IPS-18a (cell line): ENCODE results near the gene TUB.

Experiments used
- H3K27ac ChIP-seq: one replicate; pipeline ENCODE4 v1.5.1; 2013; ENCODE audit warnings: low read length
- H3K27me3 ChIP-seq: one replicate; pipeline ENCODE4 v1.6.1; 2013; ENCODE audit warnings: mild to moderate bottlenecking, low read length; ENCODE audit not compliant: control insufficient read depth, insufficient read depth
- H3K36me3 ChIP-seq: one replicate; pipeline ENCODE4 v1.6.1; 2013; ENCODE audit warnings: low read depth, low read length; ENCODE audit not compliant: control insufficient read depth
- H3K4me1 ChIP-seq: one replicate; pipeline ENCODE4 v1.6.1; 2013; ENCODE audit warnings: low read depth, low read length; ENCODE audit not compliant: control insufficient read depth
- H3K4me3 ChIP-seq: one replicate; pipeline ENCODE4 v1.5.1; 2013; ENCODE audit warnings: low read length
- H3K9ac ChIP-seq: one replicate; pipeline ENCODE4 v1.6.1; 2013; ENCODE audit warnings: mild to moderate bottlenecking, low read length, moderate library complexity
- H3K9me3 ChIP-seq: one replicate; pipeline ENCODE4 v1.6.1; 2013; ENCODE audit warnings: low read depth, low read length; ENCODE audit not compliant: control insufficient read depth

The TUB gene

DNA sequence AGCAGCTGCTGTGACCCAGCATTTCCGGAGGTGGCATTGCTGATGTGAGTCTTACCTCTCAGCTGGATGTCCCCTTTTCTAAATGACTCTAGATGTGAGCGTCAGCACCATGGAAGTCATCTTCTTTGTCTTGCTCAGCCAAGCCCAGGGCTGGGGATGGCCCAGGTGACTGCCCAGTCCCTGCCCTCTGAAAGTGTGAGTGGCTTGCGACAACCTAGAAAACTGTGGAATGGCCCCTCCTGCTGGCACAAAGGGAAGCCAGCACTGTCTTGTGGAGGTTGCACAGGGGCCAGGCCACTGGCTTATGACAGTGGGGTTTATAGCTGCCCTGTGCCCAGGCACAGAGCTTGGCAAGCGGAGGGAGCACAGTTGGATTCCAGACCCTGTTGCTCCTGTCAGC lies 6.2 kb downstream of the TUB start:
- Histone ChIP-seq H3K27me3 (peaks cover 3% of the 10 kb centered on the region), H3K4me1 (peaks cover 43% of the 10 kb centered on the region), H3K27ac (no peak overlapping the region), H3K9ac (no peak overlapping the region), H3K36me3 (no peaks in the 10 kb centered on the region), H3K4me3 (no peak overlapping the region), H3K9me3 (no peaks in the 10 kb centered on the region)

DNA sequence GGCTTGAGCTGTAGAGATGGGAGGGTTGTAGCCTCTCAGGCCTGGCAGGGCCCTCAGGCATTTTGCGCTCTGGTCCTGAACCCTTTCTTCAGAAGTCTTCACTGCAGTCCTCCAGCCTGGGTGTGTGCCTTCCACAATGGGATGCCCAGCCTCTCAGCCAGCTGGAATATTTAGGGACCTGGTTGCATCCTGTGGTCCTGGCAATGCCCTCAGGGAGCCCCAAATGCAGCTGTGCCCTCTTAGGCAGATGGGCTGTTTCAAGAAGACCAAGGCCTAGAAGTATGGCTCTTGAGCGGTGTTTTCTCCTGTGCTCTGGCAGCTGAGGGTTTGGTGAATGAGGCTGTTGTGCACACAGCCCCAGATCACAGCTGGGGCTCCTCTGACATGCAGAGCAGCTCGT lies 6.7 kb downstream of the TUB start:
- Histone ChIP-seq H3K4me1 (peaks cover 38% of the 10 kb centered on the region), H3K27ac (no peak overlapping the region), H3K27me3 (no peaks in the 10 kb centered on the region), H3K9ac (no peak overlapping the region), H3K36me3 (no peaks in the 10 kb centered on the region), H3K9me3 (no peaks in the 10 kb centered on the region), H3K4me3 (no peak overlapping the region)

DNA sequence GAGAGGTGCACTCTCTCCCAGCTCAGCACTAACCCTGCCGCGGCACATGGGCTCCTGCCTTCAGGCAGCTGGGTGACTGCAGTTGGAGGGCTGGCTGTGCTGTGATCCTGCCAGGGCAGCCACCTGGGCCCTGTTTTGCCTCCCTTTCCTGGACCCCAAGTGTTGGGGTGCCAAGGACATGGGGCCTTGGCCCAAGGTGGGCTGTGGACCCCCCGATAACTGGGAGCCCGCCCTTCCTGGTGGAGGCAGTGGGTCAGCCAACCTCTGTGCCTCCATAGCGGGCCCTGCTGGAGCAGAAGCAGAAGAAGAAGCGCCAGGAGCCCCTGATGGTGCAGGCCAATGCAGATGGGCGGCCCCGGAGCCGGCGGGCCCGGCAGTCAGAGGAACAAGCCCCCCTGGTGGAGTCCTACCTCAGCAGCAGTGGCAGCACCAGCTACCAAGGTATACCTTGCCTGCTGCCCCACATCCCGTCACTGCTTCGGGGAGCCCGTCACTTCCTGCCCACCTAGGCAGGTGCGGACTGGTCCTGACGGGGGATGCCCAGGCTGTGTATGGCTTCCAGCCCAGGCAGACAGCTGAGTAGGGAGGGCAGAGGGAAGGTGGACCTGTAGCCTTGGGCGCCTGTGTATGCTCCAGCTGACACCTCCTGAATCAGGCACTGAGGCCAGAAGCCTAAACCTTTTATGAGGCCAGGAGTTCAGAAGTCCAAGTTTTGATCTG lies 8.9 kb downstream of the TUB start:
- H3K36me3 ChIP-seq = peaks cover 6% of the 10 kb centered on the region
- no peak overlapping the region for H3K9ac ChIP-seq
- H3K4me3 ChIP-seq = no peak overlapping the region
- H3K27ac ChIP-seq = no peak overlapping the region
- peaks cover 16% of the 10 kb centered on the region for H3K4me1 ChIP-seq
- H3K9me3 ChIP-seq = no peaks in the 10 kb centered on the region
- H3K27me3 ChIP-seq = no peaks in the 10 kb centered on the region

DNA sequence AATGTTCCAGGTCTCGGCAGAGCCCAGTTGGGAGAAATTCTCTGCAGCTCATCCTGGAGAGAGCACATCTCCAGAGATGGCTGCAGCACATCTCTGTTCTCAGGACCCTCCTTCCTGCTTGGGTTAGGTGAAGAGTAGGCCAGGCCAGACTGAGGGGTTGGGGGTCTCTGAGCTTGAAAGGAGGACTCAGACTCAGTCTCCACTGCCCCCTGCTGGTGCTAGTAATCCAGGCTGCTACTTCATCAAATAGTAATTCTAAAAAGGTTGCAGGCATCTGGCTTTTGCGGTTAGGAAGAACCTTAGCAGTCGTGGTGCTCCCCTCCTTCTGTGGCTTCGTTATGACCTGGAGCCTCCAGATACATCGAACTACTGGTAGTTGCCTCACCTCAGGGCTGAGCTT lies 9.7 kb downstream of the TUB start:
- no peaks in the 10 kb centered on the region for H3K9me3 ChIP-seq
- H3K4me3 ChIP-seq = no peak overlapping the region
- H3K9ac ChIP-seq = no peak overlapping the region
- H3K27me3 ChIP-seq = no peaks in the 10 kb centered on the region
- H3K36me3 ChIP-seq = peaks cover 6% of the 10 kb centered on the region
- H3K4me1 ChIP-seq = peaks cover 8% of the 10 kb centered on the region
- no peak overlapping the region for H3K27ac ChIP-seq

DNA sequence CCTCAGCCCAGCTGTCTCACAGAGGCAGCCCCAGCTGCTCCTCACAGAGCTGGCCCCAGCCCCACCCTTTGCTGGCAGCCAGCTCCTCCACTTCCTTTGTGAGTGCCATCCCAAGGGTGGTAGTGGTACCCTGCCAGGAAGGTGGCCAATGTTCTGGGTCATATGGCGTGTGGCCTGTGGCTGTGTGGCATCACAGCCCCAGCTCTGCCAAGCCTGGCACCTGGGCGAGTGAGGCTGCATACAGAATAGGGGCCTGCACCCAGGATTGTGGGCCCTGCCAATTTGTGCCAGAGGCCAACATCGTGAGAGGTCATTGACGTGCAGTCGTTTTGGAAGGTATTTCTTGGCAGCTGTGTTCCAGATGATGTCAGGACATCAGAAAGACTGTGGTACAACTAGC lies 10.7 kb downstream of the TUB start:
- Histone ChIP-seq H3K36me3 (peaks cover 6% of the 10 kb centered on the region), H3K27ac (no peak overlapping the region), H3K9ac (no peak overlapping the region), H3K4me3 (no peak overlapping the region), H3K9me3 (no peaks in the 10 kb centered on the region), H3K27me3 (no peaks in the 10 kb centered on the region), H3K4me1 (peaks cover 4% of the 10 kb centered on the region)

DNA sequence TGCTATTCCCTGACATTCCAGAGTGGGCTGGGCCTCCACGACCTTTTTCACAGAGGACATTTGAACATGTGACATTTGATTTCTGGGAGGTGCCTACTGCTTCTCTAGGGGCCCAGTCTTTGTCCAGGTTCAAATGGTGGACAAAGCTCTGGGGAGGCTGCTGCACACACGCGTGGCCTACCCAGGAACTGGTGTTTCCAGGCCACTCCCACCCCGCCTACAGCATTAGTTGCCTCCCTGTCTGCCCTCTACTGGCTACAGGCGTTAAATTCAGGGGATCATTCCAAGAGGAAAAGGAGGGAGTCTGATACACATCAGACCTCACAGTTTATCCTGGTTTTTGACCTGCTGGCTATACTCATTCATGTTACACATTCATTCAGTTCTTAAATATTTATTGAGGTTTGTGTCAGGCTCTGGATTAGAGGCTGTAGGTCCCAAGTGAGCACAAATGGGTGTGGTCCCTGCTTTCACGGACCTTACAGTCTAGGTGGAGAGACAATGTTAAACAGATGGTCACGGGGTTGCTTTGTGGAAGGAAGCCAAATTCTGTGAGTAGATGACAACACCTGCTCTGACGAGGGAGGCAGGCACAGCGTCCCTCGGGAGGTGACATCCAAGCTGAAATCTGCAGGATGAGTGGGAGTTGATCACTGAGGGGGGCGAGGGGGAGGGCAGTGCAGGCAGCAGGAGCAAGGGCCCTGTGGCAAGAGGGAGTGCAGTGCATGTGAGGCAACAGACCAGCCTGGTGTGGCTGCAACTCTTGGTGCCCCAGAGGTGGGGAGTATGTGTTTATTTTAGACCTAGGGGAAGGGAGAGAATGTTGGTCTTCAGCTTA lies 11.8 kb downstream of the TUB start:
- no peaks in the 10 kb centered on the region for H3K27me3 ChIP-seq
- H3K9me3 ChIP-seq = no peaks in the 10 kb centered on the region
- no peaks in the 10 kb centered on the region for H3K4me1 ChIP-seq
- no peak overlapping the region for H3K27ac ChIP-seq
- H3K9ac ChIP-seq = no peak overlapping the region
- H3K4me3 ChIP-seq = no peak overlapping the region
- peaks cover 11% of the 10 kb centered on the region for H3K36me3 ChIP-seq

DNA sequence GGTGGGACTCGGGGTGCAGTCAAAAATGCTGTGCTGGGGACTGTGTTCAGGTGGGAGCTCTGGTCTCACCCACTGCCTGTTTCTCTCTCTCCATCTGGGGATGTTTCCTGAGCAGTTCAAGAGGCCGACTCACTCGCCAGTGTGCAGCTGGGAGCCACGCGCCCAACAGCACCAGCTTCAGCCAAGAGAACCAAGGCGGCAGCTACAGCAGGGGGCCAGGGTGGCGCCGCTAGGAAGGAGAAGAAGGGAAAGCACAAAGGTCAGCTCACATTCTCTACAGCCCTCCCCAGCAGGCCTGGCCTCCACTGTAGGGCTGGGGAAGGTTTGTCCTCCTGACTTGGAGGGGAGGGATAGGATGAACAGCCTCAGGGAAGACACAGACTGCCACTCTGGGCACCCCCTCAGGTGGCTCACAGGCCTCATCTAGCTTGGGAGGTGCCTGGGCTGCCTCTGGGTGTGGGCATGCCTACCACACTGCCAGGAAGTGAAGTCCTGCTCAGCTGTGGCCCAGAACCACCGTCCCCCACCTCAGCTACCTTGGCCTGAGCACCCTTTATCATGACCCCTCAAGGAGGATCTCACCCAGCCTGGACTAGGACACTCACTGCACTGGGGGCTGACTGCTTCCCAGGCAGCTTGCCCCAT lies 13.0 kb downstream of the TUB start:
- Histone ChIP-seq H3K4me1 (no peaks in the 10 kb centered on the region), H3K9me3 (no peaks in the 10 kb centered on the region), H3K27me3 (no peaks in the 10 kb centered on the region), H3K36me3 (peaks cover 16% of the 10 kb centered on the region), H3K27ac (no peak overlapping the region), H3K4me3 (no peak overlapping the region), H3K9ac (no peak overlapping the region)

DNA sequence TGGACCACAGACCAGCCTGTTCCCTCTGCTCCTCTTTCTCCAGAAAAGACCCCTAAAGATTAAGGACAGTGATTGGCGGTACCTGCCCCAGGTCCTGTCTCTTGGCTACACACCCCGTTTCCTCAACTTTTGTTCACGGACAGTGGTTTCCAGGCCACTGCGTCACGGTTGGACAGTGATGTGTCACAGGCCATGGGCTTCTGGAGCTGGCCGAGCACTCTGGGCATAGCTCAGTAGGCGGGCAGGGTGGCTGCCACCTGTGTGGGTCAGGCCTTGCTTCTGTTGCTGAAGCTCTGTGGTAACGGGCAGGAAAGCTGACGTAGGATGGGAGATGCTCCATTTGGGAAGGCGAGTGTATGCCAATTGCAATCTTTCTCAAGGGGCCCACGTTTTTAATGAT lies 13.6 kb downstream of the TUB start:
- Histone ChIP-seq H3K36me3 (peaks cover 17% of the 10 kb centered on the region), H3K9ac (no peak overlapping the region), H3K9me3 (no peaks in the 10 kb centered on the region), H3K4me3 (no peak overlapping the region), H3K27ac (no peak overlapping the region), H3K27me3 (no peaks in the 10 kb centered on the region), H3K4me1 (no peaks in the 10 kb centered on the region)

DNA sequence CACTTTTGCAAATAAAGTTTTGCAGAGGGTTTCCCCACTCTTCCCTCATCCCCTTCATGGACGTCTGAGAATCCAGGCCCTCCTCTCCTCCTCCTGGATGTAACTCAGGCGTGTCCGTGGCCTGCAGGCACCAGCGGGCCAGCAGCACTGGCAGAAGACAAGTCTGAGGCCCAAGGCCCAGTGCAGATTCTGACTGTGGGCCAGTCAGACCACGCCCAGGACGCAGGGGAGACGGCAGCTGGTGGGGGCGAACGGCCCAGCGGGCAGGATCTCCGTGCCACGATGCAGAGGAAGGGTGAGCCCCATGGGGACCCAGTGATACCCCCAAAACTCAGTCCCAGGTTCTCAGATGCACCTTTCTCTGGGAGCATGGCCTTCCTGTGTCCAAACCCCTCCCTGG lies 14.4 kb downstream of the TUB start:
- peaks cover 22% of the 10 kb centered on the region for H3K36me3 ChIP-seq
- no peaks in the 10 kb centered on the region for H3K4me1 ChIP-seq
- no peak overlapping the region for H3K27ac ChIP-seq
- H3K9me3 ChIP-seq = no peaks in the 10 kb centered on the region
- H3K9ac ChIP-seq = no peak overlapping the region
- no peaks in the 10 kb centered on the region for H3K27me3 ChIP-seq
- no peak overlapping the region for H3K4me3 ChIP-seq

DNA sequence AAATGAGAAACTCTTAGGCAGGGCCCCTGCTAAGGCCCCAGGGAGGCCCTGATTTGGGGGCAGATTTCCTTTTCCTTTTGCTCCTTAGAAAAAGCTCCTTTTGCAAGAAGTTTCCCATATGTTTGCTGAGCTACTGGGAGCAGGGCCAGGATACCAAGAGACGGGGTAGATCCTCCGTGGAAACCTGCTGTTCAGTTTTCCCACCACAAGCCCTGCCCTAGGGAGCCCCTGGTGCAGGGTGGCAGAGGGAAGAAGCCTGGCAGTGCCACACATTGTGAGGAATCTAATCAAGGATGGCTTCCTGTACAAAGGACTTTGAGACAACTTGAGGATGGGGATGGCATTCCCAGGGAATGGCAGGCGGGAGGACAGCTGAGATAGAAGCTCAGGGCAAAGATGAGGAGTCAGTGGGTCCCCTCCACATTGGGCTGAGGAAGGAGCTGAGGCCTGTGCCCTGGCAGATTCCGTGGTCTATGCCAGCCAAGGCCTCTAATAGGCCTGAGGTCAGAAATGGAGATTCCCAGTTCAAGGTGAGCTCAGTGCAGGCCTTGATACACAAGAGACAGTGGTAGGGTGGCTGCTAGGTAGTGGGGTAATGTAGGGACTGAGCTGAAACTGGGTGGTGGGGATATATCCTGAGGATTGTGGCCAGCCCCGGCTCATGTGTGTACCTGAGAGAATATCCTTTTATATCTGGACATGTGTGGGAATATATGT lies 15.0 kb downstream of the TUB start:
- Histone ChIP-seq H3K36me3 (peaks cover 28% of the 10 kb centered on the region), H3K4me1 (no peaks in the 10 kb centered on the region), H3K27ac (no peak overlapping the region)

DNA sequence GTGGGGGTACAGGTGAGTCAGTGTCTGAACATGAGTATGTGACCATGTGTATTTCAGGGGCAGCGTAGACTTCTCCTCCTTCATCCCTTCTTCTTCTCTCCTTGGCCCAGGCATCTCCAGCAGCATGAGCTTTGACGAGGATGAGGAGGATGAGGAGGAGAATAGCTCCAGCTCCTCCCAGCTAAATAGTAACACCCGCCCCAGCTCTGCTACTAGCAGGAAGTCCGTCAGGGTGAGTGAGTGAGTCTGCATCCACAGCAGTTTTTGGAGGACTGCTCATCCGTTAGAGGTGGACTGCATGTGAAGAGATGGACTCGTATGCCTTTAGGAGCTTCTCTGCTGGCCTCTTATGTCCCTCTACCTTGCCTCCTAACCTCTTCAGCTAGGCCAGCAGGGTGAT lies 15.6 kb downstream of the TUB start:
- Histone ChIP-seq H3K27ac (no peak overlapping the region), H3K4me3 (no peak overlapping the region), H3K4me1 (no peaks in the 10 kb centered on the region), H3K36me3 (peaks cover 34% of the 10 kb centered on the region), H3K9ac (no peak overlapping the region), H3K9me3 (no peaks in the 10 kb centered on the region), H3K27me3 (no peaks in the 10 kb centered on the region)

More for the DNA sequence above, 15.0 kb downstream of the TUB start:
- H3K9ac ChIP-seq = no peak overlapping the region
- H3K4me3 ChIP-seq = no peak overlapping the region
- no peaks in the 10 kb centered on the region for H3K9me3 ChIP-seq
- H3K27me3 ChIP-seq = no peaks in the 10 kb centered on the region
